RPMI8226 (cell line): Measurements from ENCODE around the gene LOXHD1.

Experiments
- DNase-seq: peaks from one replicate; pipeline ENCODE4 v3.0.0-alpha.2; 2015

The LOXHD1 gene, protein sequence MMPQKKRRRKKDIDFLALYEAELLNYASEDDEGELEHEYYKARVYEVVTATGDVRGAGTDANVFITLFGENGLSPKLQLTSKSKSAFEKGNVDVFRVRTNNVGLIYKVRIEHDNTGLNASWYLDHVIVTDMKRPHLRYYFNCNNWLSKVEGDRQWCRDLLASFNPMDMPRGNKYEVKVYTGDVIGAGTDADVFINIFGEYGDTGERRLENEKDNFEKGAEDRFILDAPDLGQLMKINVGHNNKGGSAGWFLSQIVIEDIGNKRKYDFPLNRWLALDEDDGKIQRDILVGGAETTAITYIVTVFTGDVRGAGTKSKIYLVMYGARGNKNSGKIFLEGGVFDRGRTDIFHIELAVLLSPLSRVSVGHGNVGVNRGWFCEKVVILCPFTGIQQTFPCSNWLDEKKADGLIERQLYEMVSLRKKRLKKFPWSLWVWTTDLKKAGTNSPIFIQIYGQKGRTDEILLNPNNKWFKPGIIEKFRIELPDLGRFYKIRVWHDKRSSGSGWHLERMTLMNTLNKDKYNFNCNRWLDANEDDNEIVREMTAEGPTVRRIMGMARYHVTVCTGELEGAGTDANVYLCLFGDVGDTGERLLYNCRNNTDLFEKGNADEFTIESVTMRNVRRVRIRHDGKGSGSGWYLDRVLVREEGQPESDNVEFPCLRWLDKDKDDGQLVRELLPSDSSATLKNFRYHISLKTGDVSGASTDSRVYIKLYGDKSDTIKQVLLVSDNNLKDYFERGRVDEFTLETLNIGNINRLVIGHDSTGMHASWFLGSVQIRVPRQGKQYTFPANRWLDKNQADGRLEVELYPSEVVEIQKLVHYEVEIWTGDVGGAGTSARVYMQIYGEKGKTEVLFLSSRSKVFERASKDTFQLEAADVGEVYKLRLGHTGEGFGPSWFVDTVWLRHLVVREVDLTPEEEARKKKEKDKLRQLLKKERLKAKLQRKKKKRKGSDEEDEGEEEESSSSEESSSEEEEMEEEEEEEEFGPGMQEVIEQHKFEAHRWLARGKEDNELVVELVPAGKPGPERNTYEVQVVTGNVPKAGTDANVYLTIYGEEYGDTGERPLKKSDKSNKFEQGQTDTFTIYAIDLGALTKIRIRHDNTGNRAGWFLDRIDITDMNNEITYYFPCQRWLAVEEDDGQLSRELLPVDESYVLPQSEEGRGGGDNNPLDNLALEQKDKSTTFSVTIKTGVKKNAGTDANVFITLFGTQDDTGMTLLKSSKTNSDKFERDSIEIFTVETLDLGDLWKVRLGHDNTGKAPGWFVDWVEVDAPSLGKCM (N-terminal part only)

DNA sequence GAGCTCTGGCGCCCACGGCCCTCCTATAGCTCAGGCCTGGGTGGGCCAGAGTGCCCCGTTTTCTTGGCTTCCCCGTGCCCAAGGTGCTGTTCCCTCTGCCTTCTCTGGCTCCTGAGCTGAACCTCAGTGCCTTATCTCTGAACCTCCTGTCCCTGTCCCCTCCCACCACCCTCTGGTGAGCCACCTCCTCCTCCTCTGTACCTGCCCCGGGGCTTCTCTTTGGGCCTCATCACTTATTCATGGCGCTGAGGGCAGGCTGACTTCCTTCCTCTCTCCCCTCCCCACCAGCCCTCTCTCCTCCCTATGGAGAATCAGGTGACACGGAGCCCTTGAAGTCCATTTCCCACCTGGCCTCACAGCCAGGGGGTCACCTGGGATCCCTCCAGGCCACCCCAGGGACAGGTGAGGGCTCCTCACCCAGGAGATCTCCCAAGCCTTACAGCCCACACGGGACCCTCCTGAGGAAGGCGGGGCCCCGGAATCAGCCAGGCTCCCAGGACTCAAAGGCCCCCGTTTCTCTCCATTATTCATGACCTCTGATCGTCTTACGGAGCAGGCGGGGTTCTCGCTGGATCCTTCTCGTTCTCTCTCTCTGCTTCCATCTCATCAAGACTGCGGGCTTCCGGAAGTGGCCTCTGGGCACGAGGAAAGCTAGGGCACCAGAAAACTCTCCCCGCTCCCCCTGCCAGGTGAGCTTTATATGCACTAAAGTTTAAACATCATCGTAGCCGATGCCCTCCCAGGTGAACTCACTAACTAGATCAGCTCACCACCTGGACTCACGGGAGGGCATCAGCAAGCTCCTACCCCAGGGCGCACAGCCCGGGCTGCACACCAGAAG is at the start of gene LOXHD1:
LOXHD1 (minus strand) TSS at position 106 of the 841 bp plus-strand sequence. CDS start 187 bp downstream, outside the sequence.
- DNase-seq: no peak

DNA sequence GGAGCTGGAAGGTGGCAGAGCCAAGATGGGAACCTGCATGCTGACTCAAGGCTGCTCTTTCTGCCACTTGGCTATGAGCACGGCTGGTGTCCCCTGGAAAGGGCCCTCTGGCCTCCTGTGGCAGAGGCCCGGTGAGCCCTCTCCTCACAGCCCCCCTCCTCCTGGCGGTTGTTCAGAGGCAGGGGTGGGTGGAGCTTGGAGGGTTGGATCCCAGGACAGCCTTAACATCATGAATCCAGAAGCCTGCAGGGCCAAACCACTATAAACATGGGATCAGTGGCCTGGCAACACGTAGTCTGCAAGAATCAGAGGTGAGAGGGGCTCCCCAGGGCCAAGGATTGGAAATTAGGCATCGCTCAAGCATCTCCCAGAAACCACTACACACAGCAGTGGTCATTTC is 48.5 kb upstream of the LOXHD1 start:
- no peak for DNase-seq

DNA sequence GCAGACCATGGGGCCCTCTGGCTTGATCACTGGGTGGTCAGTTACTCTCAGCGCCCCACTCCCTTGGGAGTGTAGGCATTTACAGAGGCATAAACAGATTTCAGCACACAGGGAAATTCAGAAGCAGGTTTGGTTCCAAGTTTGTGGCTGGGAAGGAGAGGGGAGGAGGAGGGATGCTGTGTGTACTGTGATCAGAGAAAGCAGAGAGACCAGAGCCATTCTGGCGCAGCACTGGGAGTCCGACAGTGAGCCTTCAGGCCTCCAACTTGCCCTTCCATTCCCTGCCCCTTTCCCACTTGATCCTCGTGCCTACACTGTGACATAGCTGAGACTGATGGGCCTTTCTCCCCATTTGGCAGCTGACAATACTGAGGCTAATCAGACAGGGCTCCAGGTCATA is 47.8 kb upstream of the LOXHD1 start:
- DNase-seq: no peak

DNA sequence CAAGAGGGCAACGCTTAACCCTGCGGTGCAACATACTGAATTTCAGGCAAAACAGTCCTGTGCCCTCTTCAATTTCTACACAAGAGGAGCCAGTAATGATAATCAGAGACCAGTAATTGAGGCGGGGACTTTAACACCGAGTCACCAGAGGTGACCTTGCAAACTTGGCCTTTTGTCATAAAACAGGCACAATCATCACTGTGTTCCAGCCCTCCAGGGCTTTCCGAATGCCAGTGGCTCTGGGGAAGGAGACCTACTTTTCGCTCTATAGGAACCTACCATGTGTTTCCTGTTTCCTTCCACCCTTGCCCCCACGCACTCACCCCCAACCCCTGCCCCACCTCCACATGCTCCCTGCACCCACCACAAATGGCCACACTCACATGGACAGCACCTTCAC is 47.2 kb upstream of the LOXHD1 start:
- DNase-seq: no peak

DNA sequence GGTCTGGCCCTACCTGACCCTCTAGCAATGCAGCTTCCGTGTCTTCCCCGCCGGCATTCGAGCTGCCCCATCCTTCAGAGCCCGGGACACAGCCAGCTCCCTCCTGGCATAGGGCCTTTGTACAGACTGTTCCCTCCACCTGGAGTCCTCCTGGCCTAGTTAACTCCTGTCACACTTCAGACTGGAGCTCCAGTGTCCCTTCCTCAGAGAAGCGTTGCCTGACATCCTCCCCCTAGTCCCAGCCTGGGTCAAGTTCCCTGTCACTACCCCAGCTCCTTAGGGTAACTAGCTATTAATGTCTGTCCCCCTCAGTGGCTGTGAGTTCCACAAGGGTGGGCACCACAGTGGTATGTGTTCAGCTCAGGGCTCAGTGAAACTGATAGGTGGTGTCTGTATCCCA is 45.5 kb upstream of the LOXHD1 start:
- DNase-seq: no peak

DNA sequence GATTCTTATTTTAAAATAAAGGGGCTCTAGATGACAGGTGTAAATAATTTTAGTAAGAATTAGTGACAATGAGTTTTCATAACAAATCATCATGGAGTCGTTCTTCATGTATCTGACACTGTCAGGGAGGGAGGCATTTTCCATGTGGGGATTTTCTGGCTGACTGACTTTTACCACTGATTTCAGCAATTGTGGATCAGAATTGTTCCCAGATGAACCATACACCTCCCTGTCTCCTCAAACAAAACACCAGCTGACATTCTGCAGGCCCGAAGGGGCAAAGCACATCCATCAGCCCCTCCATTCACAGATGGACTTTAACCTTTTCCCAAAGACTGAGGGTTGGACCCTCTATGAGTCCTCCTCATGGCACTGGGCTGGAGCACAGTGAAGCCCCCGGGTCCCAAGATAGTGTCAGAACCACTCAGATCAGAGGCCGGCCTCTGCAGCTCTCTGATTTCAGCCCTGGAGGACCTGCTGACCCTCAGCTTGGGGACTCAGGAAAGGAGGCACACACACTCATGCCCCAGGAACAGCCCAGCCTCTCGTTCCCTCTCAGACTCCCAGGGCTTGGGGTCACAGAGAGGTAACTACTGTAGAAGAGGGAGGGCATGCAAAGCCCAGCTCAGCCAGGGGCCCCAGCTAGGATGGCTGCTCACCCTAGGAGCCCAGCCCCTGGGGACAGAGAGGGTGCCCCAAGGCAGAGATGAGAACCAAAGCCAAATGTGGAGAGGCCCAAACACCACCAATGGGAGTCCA is 43.2 kb upstream of the LOXHD1 start:
- DNase-seq: no peak

DNA sequence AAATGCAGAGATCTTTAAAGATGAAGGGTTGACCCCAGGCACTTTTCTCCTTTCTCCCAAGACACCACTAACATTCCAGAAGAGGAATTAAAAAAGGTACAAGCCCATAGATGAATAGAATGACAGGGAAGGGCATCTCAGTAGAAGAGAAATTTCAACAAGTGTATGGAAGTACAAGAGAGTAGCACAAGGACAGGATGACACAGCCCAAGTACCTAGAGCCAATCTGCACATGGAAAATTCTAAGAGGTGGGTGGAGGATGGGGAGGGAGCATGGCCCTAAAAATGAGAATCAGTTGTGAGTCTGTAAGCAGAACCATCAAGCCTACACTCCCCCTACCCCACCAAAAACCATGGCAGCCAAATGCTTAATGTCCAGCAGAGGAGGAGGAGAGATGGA is 39.7 kb upstream of the LOXHD1 start:
- no peak for DNase-seq

DNA sequence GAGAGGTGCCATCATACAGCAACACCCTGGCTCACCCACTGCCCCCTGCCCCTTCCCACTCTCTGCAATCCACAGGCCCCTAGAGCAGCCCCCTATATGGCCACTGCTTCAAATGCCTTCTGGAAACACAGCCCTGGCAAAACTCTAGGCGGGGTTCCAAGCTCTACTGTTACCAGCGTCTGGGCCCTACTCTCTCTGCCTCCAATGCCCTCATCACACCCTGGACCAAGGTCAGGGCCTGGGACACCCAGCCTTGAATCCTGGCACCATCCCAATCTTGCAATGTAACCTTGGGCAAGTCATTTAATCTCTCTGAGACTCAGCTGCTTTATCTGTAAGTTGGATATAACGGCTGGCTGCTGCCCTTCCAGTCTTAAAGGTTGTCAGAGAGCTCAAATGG is 39.2 kb upstream of the LOXHD1 start:
- no peak for DNase-seq

DNA sequence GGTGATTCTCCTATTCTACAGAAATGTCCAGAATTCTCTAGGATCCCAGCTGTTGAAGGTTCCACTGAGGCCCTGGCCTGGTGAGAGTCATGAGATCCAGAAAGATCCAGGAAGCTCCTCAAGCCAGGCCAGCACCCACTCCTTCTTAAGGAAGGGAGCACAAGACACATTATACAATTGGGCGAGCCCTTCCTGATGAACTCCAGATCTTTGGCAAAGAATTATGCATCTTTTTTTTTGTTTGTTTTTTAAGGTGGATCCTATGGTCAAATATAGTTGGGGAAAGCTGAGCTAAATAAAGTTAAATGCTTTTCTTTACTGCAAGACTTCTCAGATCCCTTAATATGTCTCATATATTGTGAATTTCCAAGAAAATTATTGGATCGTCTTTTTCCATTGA is 37.0 kb upstream of the LOXHD1 start:
- no peak for DNase-seq

DNA sequence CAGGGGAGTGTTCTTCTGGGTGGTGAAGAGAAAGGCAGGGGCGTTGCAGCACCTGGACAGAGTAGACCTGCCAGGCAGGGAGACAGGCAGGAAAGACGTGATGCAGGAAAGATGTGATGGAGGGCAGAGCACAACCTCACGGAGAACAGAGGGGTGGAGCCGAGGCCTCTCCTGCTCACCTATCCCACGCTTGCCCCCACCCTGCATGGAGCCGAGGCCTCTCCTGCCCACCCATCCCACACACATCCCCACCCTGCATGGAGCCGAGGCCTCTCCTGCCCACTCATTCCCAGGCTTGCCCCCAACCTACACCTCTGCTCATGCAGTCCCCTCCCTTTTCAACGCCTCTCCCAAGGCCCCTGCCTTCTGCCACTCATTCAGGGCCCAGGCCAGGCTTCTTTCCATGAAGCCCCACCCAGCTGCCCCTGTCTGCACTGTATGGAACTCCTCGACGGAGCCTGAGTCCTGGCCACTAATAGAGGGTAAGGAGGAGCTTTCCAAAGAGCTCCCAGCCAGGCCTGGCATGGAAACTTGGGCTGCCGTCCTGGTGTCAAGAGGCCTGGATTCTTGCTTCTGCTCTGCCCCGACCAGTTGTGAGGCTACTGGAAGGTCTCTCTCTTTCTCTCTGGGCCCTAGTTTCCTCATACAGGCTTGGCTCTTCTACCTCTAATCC is 32.0 kb upstream of the LOXHD1 start:
- DNase-seq: no peak

DNA sequence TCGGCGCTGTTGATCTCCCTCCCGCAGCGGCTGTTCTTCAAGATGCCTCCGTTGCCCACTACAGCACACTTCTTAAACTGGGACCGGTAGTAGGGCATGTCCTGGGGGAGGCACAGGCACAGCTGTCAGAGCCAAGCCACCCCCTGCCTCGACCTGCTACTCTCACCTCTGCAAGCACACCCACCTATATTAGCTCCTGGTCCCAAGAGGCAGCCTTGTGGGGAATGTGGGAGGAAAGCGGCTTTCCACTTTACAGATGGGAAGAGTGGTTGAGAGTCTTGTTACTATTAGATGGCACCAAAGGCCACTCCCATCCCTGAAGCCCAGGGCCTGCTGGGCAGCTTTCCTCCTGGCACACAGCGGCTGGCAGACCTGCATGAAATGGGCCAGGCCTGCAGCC is 29.2 kb upstream of the LOXHD1 start:
- no peak for DNase-seq

DNA sequence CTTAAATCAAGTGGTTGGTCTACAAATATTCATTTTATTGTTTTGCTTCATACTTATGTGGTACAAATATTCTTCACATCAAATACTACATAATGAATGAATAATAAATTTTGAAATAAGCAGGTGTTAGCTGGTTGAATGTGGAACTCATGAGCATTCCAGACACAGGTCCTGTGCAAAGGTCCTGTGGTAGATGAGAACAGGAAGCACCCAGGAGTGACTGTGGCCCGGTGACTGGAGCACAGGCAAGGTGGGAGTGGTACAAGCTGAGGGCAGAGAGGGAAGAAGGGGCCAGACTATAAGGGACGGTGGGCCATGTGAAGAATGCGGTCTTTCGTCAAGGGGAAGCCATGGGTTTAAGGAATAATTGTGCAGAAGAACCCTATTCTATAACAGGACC is 26.2 kb upstream of the LOXHD1 start:
- no peak for DNase-seq

DNA sequence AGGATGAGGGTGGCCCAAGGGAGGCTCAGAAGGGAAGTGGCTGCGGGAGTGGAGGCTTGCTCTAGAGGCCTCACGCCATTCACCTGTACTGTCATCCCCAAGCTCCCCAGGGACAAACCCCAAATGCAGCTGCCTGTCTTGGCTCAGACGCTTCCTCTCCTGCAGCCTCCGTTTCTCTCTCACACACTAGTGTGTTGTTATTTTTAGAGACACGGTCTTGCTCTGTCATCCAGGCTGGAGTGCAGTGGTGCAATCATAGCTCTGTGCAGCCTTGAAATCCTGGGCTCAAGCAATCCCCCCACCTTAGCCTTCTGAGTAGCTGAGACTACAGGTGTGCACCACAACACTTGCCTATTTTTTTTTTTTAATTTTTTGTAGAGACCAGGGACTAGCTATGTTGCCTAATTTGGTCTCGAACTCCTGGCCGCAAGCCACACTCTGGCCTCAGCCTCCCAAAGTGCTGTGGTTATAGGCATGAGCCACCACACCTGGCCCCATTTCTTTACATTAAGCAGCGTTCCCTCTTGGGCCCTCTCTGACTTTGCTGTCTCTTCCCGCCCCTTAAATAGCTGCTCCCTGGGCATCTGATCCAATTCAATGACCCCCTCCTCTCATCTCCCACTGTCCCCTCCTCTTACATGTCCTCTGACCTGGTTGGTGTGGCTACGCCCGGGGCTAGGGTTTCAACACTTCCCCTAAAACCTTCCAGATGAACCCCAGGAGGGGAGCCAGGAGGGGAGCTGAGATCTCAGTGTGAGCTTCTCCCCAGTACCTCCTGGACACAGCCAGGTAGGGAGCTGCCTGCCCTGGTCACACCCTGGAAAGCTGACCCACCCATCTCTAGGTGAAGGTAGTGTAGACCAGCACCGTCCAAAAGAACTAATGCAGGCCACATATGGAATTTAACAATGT is 24.0 kb upstream of the LOXHD1 start:
- no peak for DNase-seq

DNA sequence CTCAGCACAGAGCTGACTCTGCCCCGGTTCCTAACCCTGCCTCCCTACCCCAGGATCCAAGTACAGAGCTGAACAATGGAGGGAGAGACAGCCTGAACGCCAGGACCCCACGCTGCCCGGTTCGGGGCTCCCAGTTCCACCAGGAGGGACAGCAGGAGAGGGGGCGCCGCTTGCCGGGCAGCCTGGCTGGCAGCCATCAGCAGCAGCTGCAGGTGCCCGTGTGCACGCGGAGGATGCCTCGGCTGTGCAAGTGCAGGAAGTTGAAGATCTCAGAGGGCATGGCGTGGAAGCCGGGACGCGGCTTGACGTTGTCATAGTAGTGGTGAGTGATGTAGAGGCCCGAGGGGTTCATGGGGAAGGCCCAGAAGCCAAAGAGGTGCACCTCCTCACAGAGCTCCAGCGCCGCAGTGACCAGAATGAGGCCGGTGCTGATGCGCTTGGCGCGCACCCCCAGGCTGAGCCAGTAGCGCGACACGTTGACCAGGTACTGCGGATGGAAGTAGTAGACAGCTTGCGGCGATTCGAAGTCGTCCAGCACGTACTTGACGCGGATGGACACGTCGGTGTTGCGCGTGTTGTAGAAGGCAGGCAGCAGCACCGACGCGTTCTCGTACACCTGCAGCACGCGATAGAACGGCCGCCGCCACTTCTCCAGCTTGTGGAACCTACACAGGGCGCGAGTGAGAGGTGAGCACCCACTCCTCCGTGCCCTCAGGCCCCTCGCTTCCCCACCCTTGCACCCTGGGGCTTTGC is 23.0 kb upstream of the LOXHD1 start:
- DNase-seq: no peak

DNA sequence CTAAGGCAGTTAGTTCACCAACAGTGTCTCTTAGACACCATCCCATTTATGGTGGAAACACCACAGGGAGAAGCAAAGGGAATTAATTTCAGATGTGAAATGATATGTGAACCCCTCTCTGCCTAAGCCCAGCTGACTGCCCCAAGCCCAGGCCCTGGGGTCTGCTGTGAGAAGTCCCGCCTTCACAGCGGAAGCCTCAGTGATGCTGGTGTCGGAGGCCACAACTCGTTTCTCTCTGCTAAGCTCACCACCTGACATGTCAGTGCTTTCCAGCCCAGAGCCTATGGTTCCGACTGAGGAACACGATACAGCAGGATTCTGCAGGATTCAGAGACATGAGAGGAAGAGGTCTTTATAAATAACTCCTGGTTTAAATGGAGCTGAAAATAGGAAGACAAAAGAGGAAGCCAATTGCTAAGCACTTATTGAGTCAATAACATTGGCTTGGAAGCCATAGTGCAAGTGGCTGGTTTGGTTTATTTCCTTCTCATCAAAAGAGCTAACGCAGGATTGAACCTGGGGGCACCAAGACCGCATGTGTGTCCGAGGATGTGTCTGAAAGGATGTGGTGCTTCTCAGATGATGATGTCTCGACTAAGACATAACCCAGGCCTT is 21.9 kb upstream of the LOXHD1 start:
- DNase-seq: no peak

DNA sequence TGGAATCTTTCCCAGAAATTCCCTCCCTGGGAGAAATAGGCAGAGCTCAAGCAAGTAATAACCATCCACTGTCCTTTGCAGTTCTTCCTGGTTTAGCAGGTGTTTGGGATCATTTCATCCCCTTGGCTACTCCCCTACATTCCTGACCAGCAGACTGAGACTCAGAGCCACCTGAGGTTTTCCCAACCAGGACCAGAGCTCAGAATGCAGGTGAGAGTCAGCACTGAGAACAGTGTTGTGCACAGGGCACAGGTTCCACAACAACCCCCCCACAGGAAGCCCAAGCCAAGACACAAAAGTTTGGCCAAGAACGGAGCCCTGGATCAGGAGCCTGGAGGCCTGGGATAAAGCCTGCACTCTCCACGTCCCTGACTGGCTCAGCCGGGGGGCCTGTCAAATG is 21.0 kb upstream of the LOXHD1 start:
- no peak for DNase-seq

DNA sequence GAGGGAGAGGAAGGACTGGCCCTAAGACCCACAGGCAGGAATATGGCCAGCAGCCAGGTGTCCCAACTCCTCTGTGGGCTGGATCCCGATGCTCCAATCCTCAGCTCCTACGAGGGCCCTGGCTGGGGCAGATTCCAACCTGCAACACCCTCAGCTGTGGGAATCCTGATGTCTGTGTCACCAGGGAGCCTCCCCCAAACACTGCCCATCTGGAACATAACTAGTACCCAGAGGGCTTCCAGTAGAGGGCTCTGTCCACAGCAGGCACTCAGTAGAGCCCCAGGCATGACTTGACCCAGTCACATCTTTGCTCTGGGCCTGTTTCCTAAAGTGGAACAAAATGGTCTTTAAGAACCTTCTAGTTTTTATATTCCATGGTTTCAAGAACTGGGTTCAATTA is 20.6 kb upstream of the LOXHD1 start:
- no peak for DNase-seq

DNA sequence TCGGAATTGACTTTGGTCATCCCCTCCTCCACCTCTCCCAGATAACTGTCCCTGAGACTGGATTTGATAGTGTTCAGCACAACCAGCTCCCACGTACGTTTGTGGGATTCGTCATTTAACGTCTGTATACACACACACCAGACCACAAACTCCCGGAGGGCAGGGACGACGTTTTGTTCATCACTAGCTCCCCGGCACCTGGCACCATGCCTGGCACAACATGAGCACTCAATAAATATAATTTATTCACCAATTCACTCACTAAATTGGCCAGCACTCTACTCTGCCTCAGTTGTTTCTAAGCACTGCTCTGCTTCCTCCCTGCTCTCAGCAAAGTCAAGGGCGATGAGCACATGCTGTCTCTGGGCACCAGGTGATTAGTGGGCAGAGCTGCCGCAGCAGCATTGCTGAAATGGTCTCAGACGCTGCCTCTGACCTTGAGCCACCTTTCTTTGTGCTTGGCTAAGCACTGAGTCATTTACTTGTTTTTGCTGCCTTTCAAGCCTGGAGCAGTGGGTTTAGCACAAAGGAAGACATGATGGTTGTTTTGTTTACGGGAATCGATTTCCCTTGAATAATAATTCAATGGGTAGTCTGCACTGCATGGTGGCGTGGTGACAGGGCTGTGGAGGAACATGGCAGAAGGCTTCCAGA is 19.3 kb upstream of the LOXHD1 start:
- DNase-seq: peak; percentile 17
